ENCODE results near the gene CFAP43. TPM values are rescaled to one million over a fixed set of nuclear protein-coding genes. Genes with fewer than 3 reads are reported as not detected.

Gene CFAP43
- total and polyA plus RNA-seq, 4 donors: 0.10 to 0.33 (median 0.15) TPM

DNA sequence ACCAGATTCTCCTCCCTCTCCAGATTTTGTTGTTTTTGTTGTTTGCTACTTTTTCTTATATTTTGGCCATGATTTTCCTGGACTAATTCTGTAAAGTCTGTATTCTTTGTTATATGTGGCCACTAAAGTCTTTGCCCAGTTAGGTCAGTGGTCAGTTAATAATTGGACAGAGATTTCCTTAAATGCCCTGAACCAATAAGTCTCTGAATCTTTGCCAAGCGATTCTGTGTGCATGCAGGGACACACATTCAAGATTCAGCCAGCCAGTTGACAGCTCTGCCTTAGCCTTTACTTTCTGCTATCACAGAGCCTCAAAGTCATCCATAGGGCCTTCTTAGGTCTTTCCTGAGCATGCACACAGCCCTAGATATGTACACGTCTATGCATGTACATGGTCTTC lies 135.5 kb downstream of the CFAP43 start:
- H3K9ac ChIP-seq (ENCODE audit: low read depth in 1 of 2, low read length in 2 of 2): no peak overlapping the region
- H3K4me3 ChIP-seq (ENCODE audit: low read depth in 1 of 3, low read length in 3 of 3): no peak overlapping the region
- peaks cover 0 to 25% (median 19%) of the 10 kb centered on the region in 4 donors for H3K4me1 ChIP-seq (ENCODE audit: control insufficient read depth in 4 of 4, insufficient read depth in 4 of 4, low read length in 3 of 4)
- DNase-seq (ENCODE audit: low spot score): no peak
- WGBS: 62% methylated on average over 2 of the region's 2 CpGs
- no peaks in the 10 kb centered on the region for H3K9me3 ChIP-seq (ENCODE audit: control insufficient read depth in 4 of 4, low read length in 3 of 4)
- no peaks in the 10 kb centered on the region for H3K36me3 ChIP-seq (ENCODE audit: control insufficient read depth in 4 of 4, insufficient read depth in 3 of 4, low read depth in 1 of 4, low read length in 3 of 4)
- peak overlapping the region in 1 of 2 donors; percentile 2 for H3K27ac ChIP-seq (ENCODE audit: low read depth in 1 of 2, low read length in 2 of 2)
- H3K27me3 ChIP-seq (ENCODE audit: control insufficient read depth in 4 of 4, insufficient read depth in 4 of 4, low read length in 3 of 4): no peaks in the 10 kb centered on the region
- no peak for TF ChIP-seq GABPA (IDR thresholded peaks at IDR 0.05 in 1 of 2, conservative IDR thresholded peaks at IDR 0.05 in 1 of 2)
- TF ChIP-seq, protein P1, sequence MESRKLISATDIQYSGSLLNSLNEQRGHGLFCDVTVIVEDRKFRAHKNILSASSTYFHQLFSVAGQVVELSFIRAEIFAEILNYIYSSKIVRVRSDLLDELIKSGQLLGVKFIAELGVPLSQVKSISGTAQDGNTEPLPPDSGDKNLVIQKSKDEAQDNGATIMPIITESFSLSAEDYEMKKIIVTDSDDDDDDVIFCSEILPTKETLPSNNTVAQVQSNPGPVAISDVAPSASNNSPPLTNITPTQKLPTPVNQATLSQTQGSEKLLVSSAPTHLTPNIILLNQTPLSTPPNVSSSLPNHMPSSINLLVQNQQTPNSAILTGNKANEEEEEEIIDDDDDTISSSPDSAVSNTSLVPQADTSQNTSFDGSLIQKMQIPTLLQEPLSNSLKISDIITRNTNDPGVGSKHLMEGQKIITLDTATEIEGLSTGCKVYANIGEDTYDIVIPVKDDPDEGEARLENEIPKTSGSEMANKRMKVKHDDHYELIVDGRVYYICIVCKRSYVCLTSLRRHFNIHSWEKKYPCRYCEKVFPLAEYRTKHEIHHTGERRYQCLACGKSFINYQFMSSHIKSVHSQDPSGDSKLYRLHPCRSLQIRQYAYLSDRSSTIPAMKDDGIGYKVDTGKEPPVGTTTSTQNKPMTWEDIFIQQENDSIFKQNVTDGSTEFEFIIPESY (IDR thresholded peaks at IDR 0.05): no peak
- TF ChIP-seq RXRA (IDR thresholded peaks at IDR 0.05): peak in 1 of 2 donors; percentile 51
- TF ChIP-seq, protein P2, sequence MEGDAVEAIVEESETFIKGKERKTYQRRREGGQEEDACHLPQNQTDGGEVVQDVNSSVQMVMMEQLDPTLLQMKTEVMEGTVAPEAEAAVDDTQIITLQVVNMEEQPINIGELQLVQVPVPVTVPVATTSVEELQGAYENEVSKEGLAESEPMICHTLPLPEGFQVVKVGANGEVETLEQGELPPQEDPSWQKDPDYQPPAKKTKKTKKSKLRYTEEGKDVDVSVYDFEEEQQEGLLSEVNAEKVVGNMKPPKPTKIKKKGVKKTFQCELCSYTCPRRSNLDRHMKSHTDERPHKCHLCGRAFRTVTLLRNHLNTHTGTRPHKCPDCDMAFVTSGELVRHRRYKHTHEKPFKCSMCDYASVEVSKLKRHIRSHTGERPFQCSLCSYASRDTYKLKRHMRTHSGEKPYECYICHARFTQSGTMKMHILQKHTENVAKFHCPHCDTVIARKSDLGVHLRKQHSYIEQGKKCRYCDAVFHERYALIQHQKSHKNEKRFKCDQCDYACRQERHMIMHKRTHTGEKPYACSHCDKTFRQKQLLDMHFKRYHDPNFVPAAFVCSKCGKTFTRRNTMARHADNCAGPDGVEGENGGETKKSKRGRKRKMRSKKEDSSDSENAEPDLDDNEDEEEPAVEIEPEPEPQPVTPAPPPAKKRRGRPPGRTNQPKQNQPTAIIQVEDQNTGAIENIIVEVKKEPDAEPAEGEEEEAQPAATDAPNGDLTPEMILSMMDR (IDR thresholded peaks at IDR 0.05; ENCODE audit: low read depth, low read length, missing input control): no peak
- no peak for TF ChIP-seq YY1 (IDR thresholded peaks at IDR 0.05)
- TF ChIP-seq EGR1 (IDR thresholded peaks at IDR 0.05; ENCODE audit: low read depth in 2 of 2): no peak
- peak in 1 of 2 donors; percentile 19 for TF ChIP-seq JUND (IDR thresholded peaks at IDR 0.05)
- TF ChIP-seq HNF4A (conservative IDR thresholded peaks at IDR 0.05): peak; percentile 41 to 57
- peak; percentile 15 for TF ChIP-seq SP1 (IDR thresholded peaks at IDR 0.05)
- TF ChIP-seq TAF1 (conservative IDR thresholded peaks at IDR 0.05): no peak
- TF ChIP-seq FOXA1 (IDR thresholded peaks at IDR 0.05): no peak
- no peak for TF ChIP-seq RAD21 (IDR thresholded peaks at IDR 0.05)
- TF ChIP-seq HNF4G (IDR thresholded peaks at IDR 0.05): no peak

DNA sequence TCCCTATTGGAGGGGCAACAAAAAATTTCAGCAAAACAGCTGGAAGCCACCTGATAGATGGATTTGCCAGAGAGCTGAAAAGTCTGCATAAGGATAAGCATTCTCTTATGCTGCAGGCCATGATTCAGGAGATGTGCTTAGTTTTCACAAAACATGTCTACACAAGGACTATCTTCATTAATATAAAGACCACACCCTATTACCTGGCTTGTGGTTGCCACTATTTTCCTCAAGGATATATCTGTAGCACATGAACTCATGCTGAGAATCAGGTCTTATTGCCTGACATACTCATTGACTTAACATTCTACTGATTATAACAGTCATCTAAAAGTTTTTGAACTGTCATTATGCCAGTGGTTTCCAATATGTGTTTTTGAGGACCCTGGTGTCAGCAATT lies 139.4 kb downstream of the CFAP43 start:
- H3K9ac ChIP-seq (ENCODE audit: low read depth in 1 of 2, low read length in 2 of 2): no peak overlapping the region
- H3K27me3 ChIP-seq (ENCODE audit: control insufficient read depth in 4 of 4, insufficient read depth in 4 of 4, low read length in 3 of 4): no peaks in the 10 kb centered on the region
- no peak for DNase-seq (ENCODE audit: low spot score)
- no peak overlapping the region for H3K4me3 ChIP-seq (ENCODE audit: low read depth in 1 of 3, low read length in 3 of 3)
- H3K4me1 ChIP-seq (ENCODE audit: control insufficient read depth in 4 of 4, insufficient read depth in 4 of 4, low read length in 3 of 4): peaks cover 0 to 11% (median 6%) of the 10 kb centered on the region in 4 donors
- H3K9me3 ChIP-seq (ENCODE audit: control insufficient read depth in 4 of 4, low read length in 3 of 4): no peaks in the 10 kb centered on the region
- no peaks in the 10 kb centered on the region for H3K36me3 ChIP-seq (ENCODE audit: control insufficient read depth in 4 of 4, insufficient read depth in 3 of 4, low read depth in 1 of 4, low read length in 3 of 4)
- TF ChIP-seq, protein P3, sequence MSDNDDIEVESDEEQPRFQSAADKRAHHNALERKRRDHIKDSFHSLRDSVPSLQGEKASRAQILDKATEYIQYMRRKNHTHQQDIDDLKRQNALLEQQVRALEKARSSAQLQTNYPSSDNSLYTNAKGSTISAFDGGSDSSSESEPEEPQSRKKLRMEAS (IDR thresholded peaks at IDR 0.05): no peak
- TF ChIP-seq, protein P2 (IDR thresholded peaks at IDR 0.05; ENCODE audit: low read depth, low read length, missing input control): no peak
- TF ChIP-seq RAD21 (IDR thresholded peaks at IDR 0.05) (no peak), HNF4G (IDR thresholded peaks at IDR 0.05) (no peak), FOXA2 (IDR thresholded peaks at IDR 0.05) (no peak)
- TF ChIP-seq, protein P1 (IDR thresholded peaks at IDR 0.05): no peak
- TF ChIP-seq, protein P4, sequence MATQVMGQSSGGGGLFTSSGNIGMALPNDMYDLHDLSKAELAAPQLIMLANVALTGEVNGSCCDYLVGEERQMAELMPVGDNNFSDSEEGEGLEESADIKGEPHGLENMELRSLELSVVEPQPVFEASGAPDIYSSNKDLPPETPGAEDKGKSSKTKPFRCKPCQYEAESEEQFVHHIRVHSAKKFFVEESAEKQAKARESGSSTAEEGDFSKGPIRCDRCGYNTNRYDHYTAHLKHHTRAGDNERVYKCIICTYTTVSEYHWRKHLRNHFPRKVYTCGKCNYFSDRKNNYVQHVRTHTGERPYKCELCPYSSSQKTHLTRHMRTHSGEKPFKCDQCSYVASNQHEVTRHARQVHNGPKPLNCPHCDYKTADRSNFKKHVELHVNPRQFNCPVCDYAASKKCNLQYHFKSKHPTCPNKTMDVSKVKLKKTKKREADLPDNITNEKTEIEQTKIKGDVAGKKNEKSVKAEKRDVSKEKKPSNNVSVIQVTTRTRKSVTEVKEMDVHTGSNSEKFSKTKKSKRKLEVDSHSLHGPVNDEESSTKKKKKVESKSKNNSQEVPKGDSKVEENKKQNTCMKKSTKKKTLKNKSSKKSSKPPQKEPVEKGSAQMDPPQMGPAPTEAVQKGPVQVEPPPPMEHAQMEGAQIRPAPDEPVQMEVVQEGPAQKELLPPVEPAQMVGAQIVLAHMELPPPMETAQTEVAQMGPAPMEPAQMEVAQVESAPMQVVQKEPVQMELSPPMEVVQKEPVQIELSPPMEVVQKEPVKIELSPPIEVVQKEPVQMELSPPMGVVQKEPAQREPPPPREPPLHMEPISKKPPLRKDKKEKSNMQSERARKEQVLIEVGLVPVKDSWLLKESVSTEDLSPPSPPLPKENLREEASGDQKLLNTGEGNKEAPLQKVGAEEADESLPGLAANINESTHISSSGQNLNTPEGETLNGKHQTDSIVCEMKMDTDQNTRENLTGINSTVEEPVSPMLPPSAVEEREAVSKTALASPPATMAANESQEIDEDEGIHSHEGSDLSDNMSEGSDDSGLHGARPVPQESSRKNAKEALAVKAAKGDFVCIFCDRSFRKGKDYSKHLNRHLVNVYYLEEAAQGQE (IDR thresholded peaks at IDR 0.05): no peak
- no peak overlapping the region for H3K27ac ChIP-seq (ENCODE audit: low read depth in 1 of 2, low read length in 2 of 2)

Data from liver (tissue), 9 donors.